HG03432 (cell line): ENCODE data around the gene PAX7.
"Not testable (repeated sequence)": the region's sequence is repeated elsewhere in the genome, so short reads cannot be mapped to it uniquely, and the experiment has no call there.

Source experiments
- ATAC-seq: cut with Tn5 transposase; IDR thresholded peaks from one replicate; pipeline ENCODE4 v1.9.1; 2021; ENCODE audit warnings: mild to moderate bottlenecking, moderate library complexity; ENCODE audit not compliant: unreplicated experiment

Gene PAX7

GRCh38 chr1:18657506-18658201 is 27.0 kb downstream of the PAX7 start:
- ATAC-seq: no peak

- ATAC-seq: no peak
Observed at GRCh38 chr1:18658831-18659230, 28.2 kb downstream of the PAX7 start.

GRCh38 chr1:18661404-18662285 is 31.0 kb downstream of the PAX7 start:
- no peak for ATAC-seq

- no peak for ATAC-seq
Observed at GRCh38 chr1:18662286-18662639, 31.6 kb downstream of the PAX7 start.

GRCh38 chr1:18666317-18666920 is 35.8 kb downstream of the PAX7 start:
- ATAC-seq: no peak

GRCh38 chr1:18667333-18667732 is 36.7 kb downstream of the PAX7 start:
- ATAC-seq: no peak

GRCh38 chr1:18668046-18668445 is 37.4 kb downstream of the PAX7 start:
- no peak for ATAC-seq

GRCh38 chr1:18668750-18669404 is 38.2 kb downstream of the PAX7 start:
- ATAC-seq: no peak

- ATAC-seq: no peak
Observed at GRCh38 chr1:18670121-18670867, 39.6 kb downstream of the PAX7 start.

- ATAC-seq: no peak
Observed at GRCh38 chr1:18670868-18671225, 40.2 kb downstream of the PAX7 start.

GRCh38 chr1:18673976-18674375 is 43.3 kb downstream of the PAX7 start:
- no peak for ATAC-seq

GRCh38 chr1:18676332-18676781 is 45.7 kb downstream of the PAX7 start:
- ATAC-seq: no peak

GRCh38 chr1:18681423-18681835 is 50.8 kb downstream of the PAX7 start:
- no peak for ATAC-seq

- no peak for ATAC-seq
Observed at GRCh38 chr1:18682375-18682774, 51.7 kb downstream of the PAX7 start.

GRCh38 chr1:18684303-18684702 is 53.7 kb downstream of the PAX7 start:
- no peak for ATAC-seq

GRCh38 chr1:18686540-18686939 is 55.9 kb downstream of the PAX7 start:
- no peak for ATAC-seq

- no peak for ATAC-seq
Observed at GRCh38 chr1:18687273-18687672, 56.6 kb downstream of the PAX7 start.

GRCh38 chr1:18691648-18692047 is 61.0 kb downstream of the PAX7 start:
- no peak for ATAC-seq

GRCh38 chr1:18693256-18694098 is 62.8 kb downstream of the PAX7 start:
- no peak for ATAC-seq

- not testable (repeated sequence) for ATAC-seq
Observed at GRCh38 chr1:18694289-18694688, 63.6 kb downstream of the PAX7 start.
